Lower leg skin (tissue), 4 donors: ENCODE measurements around the gene BMP2K. TPM values are rescaled to one million over a fixed set of nuclear protein-coding genes. Genes with fewer than 3 reads are reported as not detected.

ENCODE experiments used
- DNase-seq, 2 donors: peaks; one replicate each; pipeline ENCODE4 v3.0.0-alpha.2; 2019; ENCODE audit warnings: low spot score in 2 of 2
- H3K4me3 ChIP-seq: fragments of 200-600 bp; sonication (generic); 2 replicates; pipeline ENCODE4 v1.5.1; 2017; ENCODE audit warnings: mild to moderate bottlenecking, low read depth; ENCODE audit not compliant: poor library complexity, severe bottlenecking
- POLR2A ChIP-seq, 2 donors: fragments of 450-650 bp; IDR thresholded peaks; one replicate each; pipeline ENCODE4 v1.6.1; 2016 to 2017; ENCODE audit warnings: antibody characterized with exemption in 2 of 2, mild to moderate bottlenecking in 1 of 2, moderate library complexity in 1 of 2
- WGBS, 2 donors: methylation state at CpG; one replicate each; pipeline ENCODE4 v1.1.5; 2018; 5-methylcytosine and 5-hydroxymethylcytosine counted together
- intact Hi-C: fragments of 100-400 bp; cut with DNase I; formaldehyde crosslinking; loops from one replicate; pipeline ENCODE4 v1.15.0; 2023; ENCODE audit warnings: low total_unique reads
- total RNA-seq, 4 donors: library from RNA; depleted of rRNA; stranded (reverse); fragments of >200 nt; gene quantifications; one replicate each; pipeline ENCODE4 v1.1.0, GENCODE V29; 2016
- TF ChIP-seq, protein P1 (sequence below), 3 donors: fragments of 450-650 bp; IDR thresholded peaks; one replicate each; pipeline ENCODE4 v1.5.1; 2016; ENCODE audit warnings: antibody characterized with exemption in 3 of 3, mild to moderate bottlenecking in 3 of 3, moderate library complexity in 2 of 3

Gene BMP2K
- total RNA-seq, 4 donors from 2014 or later: 19.0 to 31.4 (median 25.8) TPM

DNA sequence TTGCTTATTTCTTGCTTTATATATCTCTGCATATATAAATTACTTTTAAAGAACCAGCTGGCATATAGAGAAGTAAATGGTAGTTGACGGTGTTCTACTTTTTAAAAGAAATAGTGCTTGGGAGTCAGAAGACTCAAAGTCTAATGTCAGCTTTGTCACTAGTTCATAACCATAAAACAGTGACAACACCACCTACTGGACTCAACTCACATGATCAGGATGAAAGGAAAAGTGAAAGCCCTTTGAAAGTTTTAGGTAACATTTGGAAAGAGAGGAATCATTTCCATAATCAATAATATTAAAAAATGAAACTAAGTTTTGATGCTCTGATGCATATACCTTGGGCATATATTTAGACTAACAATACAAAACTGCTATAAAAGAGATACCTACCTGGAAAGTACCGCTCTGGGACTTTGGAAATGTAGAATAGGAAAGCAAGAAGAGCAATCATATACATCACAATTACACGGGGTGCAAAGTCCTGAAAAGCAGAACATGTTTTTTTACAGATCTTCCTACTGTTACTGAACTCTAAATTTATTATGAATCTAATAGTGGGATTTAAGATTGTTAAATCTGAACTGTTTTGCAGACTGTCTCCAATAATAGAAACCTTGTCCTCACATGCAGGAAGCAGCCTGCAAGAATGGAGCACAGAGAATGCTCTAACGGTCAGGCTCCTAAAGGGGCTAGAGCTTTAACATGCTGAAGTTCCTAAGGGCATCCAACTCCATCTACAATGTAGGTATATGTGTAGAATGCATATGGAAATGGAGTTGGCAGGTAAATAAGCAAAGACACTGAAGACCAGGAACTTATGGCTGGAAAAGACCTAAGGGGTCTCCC is 147.5 kb downstream of the BMP2K start:
- 84 to 86% methylated on average over 4 of the region's 4 CpGs for WGBS, 2 donors

DNA sequence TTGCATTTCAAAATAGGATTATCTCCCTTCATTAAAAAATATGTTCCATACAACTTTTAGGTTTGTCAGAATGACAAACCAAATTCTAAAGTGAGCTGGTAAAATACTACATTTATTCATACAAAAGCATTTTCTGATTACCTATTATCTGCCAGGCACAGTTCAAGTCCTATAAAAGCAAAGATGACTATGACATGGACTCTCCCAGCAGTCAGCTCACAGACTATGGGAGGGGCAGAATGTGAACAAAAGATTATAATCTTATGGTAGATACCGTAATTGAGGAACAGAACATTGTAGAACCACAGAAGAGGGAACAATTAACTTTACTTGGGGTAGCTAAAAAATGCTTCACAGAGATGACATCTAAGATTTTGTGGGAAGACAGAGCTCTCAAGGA is 150.7 kb downstream of the BMP2K start:
- no peak overlapping the region for H3K4me3 ChIP-seq
- no peak for TF ChIP-seq POLR2A (IDR thresholded peaks at IDR 0.05)
- TF ChIP-seq, protein P1, sequence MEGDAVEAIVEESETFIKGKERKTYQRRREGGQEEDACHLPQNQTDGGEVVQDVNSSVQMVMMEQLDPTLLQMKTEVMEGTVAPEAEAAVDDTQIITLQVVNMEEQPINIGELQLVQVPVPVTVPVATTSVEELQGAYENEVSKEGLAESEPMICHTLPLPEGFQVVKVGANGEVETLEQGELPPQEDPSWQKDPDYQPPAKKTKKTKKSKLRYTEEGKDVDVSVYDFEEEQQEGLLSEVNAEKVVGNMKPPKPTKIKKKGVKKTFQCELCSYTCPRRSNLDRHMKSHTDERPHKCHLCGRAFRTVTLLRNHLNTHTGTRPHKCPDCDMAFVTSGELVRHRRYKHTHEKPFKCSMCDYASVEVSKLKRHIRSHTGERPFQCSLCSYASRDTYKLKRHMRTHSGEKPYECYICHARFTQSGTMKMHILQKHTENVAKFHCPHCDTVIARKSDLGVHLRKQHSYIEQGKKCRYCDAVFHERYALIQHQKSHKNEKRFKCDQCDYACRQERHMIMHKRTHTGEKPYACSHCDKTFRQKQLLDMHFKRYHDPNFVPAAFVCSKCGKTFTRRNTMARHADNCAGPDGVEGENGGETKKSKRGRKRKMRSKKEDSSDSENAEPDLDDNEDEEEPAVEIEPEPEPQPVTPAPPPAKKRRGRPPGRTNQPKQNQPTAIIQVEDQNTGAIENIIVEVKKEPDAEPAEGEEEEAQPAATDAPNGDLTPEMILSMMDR (IDR thresholded peaks at IDR 0.05): no peak
- DNase-seq: no peak
- intact Hi-C loops: no loop called here
- 67 to 68% methylated on average over 1 of the region's 1 CpG for WGBS, 2 donors

More for the DNA sequence above, 147.5 kb downstream of the BMP2K start:
- TF ChIP-seq, protein P1 (IDR thresholded peaks at IDR 0.05): no peak
- TF ChIP-seq POLR2A (IDR thresholded peaks at IDR 0.05): no peak
- no peak for DNase-seq
- no peak overlapping the region for H3K4me3 ChIP-seq
- intact Hi-C loops: no loop called here

DNA sequence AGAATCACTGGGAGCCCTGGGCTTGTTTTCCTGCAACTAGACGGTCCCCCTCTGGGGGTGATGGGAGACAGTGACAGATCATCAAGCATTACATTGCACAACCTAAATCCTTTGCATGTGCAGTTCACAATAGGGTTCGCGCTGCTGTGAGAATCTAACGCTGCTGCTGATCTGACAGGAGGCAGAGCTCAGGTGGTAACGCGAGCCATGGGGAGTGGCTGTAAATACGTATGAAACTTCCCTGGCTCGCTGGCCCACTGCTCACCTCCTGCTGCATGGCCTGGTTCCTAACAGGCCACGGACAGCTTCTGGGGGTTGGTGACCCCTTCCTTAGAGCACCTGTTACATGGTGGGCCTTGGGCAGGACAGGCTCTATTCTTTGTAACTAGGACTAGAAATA is 152.7 kb downstream of the BMP2K start:
- no peak overlapping the region for H3K4me3 ChIP-seq
- 92 to 93% methylated on average over 9 of the region's 9 CpGs for WGBS, 2 donors
- no peak for TF ChIP-seq POLR2A (IDR thresholded peaks at IDR 0.05)
- TF ChIP-seq, protein P1 (IDR thresholded peaks at IDR 0.05): no peak
- intact Hi-C loops: no loop called here
- DNase-seq: no peak

DNA sequence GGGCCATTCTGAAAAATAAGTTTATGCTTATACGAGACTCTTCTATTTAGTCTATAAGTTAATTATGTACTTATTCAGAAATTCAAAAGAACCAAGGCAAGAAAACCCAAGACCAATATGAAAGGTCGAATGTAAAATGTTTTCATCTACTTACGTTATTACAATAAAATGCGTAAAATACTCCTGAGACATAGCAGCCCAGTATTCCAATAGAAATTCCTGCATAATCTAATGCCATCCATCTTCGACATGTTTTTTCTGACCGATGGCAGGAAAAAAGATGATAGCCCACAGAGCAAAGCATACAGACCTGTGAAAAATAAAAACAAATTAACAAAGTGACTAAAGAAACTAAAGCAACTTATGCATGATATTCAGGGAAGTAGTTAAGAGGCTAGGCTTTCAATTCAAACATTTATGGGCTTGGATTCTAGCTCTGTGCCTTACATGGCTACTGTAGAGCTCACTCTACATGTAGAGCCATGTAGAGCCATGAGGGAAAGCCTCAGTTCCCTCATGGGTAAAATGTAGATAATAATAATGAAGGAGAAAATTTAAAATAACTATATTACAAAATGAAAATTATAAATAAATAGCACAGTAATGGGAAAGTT is 154.0 kb downstream of the BMP2K start:
- intact Hi-C loops: no loop called here
- H3K4me3 ChIP-seq: no peak overlapping the region
- WGBS, 2 donors: 95 to 96% methylated on average over 6 of the region's 6 CpGs
- no peak for DNase-seq
- no peak for TF ChIP-seq POLR2A (IDR thresholded peaks at IDR 0.05)
- TF ChIP-seq, protein P1 (IDR thresholded peaks at IDR 0.05): no peak

DNA sequence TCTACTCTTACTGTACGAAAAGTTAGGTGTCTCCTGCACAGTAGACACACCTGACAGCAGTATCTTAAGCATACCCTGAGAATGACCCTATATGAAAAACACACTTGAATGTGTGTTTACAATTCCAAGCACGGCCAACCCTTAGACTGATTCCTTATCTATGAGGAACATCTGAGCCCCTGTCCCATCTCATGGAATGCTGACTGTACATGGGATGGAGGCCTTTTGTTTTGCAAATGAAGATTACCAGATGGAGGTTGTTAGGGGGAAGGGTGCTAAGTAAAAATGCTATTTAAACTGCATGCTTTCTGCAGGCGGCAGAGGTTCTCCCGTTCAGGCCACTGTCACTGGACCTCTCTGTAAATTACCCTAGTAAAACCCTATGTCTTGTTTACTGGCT is 160.8 kb downstream of the BMP2K start:
- intact Hi-C loops: no loop called here
- H3K4me3 ChIP-seq: no peak overlapping the region
- 78 to 85% methylated on average over 4 of the region's 4 CpGs for WGBS, 2 donors
- TF ChIP-seq, protein P1 (IDR thresholded peaks at IDR 0.05): no peak
- no peak for TF ChIP-seq POLR2A (IDR thresholded peaks at IDR 0.05)
- no peak for DNase-seq
